Measurements from ENCODE around the gene RASA4B. TPM values are rescaled to one million over a fixed set of nuclear protein-coding genes. Genes with fewer than 3 reads are reported as not detected.

The RASA4B gene
- total RNA-seq, 1 experiment from 2014 or later = 6.0 TPM

DNA sequence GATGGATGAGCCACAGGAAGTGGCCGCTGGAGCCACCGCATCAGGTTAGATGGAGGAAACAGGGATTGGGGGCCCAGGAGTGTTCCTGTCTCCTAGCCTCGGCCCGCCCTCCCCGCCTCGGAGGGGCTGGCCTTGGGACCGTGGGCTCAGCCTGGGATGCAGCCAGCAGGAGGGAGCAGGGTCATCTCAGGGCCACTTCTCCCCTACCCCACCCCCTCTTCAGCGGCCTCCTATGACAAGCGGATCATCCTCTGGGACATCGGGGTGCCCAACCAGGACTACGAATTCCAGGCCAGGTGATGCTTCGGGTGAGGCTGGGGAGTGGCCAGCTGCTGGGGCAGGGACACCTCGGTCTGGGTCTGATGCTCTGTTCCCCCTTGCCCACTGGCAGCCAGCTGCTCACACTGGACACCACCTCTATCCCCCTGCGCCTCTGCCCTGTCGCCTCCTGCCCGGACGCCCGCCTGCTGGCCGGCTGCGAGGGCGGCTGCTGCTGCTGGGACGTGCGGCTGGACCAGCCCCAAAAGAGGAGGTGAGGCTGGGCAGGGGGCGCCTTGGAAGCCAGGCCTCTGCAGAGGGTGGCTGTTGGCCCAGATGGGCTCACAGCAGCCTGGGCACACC, 48.1 kb downstream of the RASA4B start:
- DNase-seq (ENCODE audit: low read depth, low spot score) = no peak
- TF ChIP-seq ZNF274 (IDR thresholded peaks at IDR 0.05; ENCODE audit: low read depth, low read length) = no peak
- TF ChIP-seq EZH2 (IDR thresholded peaks at IDR 0.05) = no peak
- TF ChIP-seq CEBPB (IDR thresholded peaks at IDR 0.05; ENCODE audit: low read depth) = no peak
- TF ChIP-seq, protein P1, sequence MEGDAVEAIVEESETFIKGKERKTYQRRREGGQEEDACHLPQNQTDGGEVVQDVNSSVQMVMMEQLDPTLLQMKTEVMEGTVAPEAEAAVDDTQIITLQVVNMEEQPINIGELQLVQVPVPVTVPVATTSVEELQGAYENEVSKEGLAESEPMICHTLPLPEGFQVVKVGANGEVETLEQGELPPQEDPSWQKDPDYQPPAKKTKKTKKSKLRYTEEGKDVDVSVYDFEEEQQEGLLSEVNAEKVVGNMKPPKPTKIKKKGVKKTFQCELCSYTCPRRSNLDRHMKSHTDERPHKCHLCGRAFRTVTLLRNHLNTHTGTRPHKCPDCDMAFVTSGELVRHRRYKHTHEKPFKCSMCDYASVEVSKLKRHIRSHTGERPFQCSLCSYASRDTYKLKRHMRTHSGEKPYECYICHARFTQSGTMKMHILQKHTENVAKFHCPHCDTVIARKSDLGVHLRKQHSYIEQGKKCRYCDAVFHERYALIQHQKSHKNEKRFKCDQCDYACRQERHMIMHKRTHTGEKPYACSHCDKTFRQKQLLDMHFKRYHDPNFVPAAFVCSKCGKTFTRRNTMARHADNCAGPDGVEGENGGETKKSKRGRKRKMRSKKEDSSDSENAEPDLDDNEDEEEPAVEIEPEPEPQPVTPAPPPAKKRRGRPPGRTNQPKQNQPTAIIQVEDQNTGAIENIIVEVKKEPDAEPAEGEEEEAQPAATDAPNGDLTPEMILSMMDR (IDR thresholded peaks at IDR 0.05 in 2 of 3, conservative IDR thresholded peaks at IDR 0.05 in 1 of 3; ENCODE audit: borderline replicate concordance in 1 of 3, insufficient read depth in 1 of 3, low read depth in 2 of 3, low read length in 2 of 3) = no peak
- TF ChIP-seq RAD21 (IDR thresholded peaks at IDR 0.05; ENCODE audit: low read depth) = no peak
- no peak for TF ChIP-seq CBX3 (IDR thresholded peaks at IDR 0.05; ENCODE audit: low read depth)
- TF ChIP-seq, protein P2, sequence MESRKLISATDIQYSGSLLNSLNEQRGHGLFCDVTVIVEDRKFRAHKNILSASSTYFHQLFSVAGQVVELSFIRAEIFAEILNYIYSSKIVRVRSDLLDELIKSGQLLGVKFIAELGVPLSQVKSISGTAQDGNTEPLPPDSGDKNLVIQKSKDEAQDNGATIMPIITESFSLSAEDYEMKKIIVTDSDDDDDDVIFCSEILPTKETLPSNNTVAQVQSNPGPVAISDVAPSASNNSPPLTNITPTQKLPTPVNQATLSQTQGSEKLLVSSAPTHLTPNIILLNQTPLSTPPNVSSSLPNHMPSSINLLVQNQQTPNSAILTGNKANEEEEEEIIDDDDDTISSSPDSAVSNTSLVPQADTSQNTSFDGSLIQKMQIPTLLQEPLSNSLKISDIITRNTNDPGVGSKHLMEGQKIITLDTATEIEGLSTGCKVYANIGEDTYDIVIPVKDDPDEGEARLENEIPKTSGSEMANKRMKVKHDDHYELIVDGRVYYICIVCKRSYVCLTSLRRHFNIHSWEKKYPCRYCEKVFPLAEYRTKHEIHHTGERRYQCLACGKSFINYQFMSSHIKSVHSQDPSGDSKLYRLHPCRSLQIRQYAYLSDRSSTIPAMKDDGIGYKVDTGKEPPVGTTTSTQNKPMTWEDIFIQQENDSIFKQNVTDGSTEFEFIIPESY (IDR thresholded peaks at IDR 0.05; ENCODE audit: extremely low read depth, insufficient replicate concordance, low read length) = no peak
- TF ChIP-seq ELF1 (IDR thresholded peaks at IDR 0.05; ENCODE audit: borderline replicate concordance, low read depth) = no peak
- no peak for TF ChIP-seq EZH2phosphoT487 (IDR thresholded peaks at IDR 0.05; ENCODE audit: borderline replicate concordance)
- TF ChIP-seq, protein P3, sequence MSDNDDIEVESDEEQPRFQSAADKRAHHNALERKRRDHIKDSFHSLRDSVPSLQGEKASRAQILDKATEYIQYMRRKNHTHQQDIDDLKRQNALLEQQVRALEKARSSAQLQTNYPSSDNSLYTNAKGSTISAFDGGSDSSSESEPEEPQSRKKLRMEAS (IDR thresholded peaks at IDR 0.05) = no peak
- TF ChIP-seq, protein P4, sequence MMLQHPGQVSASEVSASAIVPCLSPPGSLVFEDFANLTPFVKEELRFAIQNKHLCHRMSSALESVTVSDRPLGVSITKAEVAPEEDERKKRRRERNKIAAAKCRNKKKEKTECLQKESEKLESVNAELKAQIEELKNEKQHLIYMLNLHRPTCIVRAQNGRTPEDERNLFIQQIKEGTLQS (IDR thresholded peaks at IDR 0.05) = no peak
- Histone ChIP-seq H3K9ac (ENCODE audit: low read length) (no peak overlapping the region), H3K27ac (ENCODE audit: low read depth, low read length) (no peak overlapping the region; the same call in 1 of the 2 replicates), H3K27me3 (ENCODE audit: insufficient read depth, low read length) (no peaks in the 10 kb centered on the region), H3K9me3 (ENCODE audit: control insufficient read depth in 1 of 2, insufficient read depth in 1 of 2, low read depth in 1 of 2, low read length in 2 of 2) (no peaks in the 10 kb centered on the region), H3K4me1 (ENCODE audit: control insufficient read depth in 1 of 2, insufficient read depth in 2 of 2, low read length in 2 of 2) (peaks cover 2 to 9% of the 10 kb centered on the region in 2 experiments; a peak in 2 of 4 replicates), H4K20me1 (ENCODE audit: insufficient read depth) (no peaks in the 10 kb centered on the region), H3K4me3 (replicated peaks in 1 of 2; ENCODE audit: low read depth in 1 of 2, low read length in 2 of 2) (no peak overlapping the region), H3K79me2 (ENCODE audit: insufficient read depth, low read length) (peaks cover 10% of the 10 kb centered on the region), H3K36me3 (ENCODE audit: control insufficient read depth in 1 of 2, insufficient read depth in 2 of 2, low read length in 2 of 2) (no peaks in the 10 kb centered on the region; a peak in 2 of 4 replicates), H3K9me2 (ENCODE audit: insufficient read depth) (no peaks in the 10 kb centered on the region), H2AFZ (ENCODE audit: low read depth, low read length, poor library complexity, severe bottlenecking) (no peak overlapping the region), H3K4me2 (ENCODE audit: low read length) (no peak overlapping the region)
- ChIA-PET CTCF (no interaction called here), POLR2A (no interaction called here), RAD21 (ENCODE audit: low non-redundant PET in 1 of 2, low total read pairs in 2 of 2, uncharacterized antibody in 2 of 2, unreplicated experiment in 2 of 2) (no interaction called here)
- intact Hi-C loops (cut with micrococcal nuclease) = no loop called here
- no peak for ATAC-seq
- BruUV-seq (replicated peaks) = no TSS peak
